C4-2B (cell line): ENCODE data around the gene YJEFN3.

Source experiments
- ZFX ChIP-seq: fragments of 450-650 bp; IDR thresholded peaks from 2 replicates; pipeline ENCODE4 v1.6.1; 2017
- TF ChIP-seq, protein P1 (sequence below): fragments of 450-650 bp; conservative IDR thresholded peaks from 2 replicates; pipeline ENCODE4 v1.5.1; 2017; ENCODE audit warnings: mild to moderate bottlenecking

GRCh38 chr19:19486343-19487076 is 42.2 kb upstream of the YJEFN3 start:
- TF ChIP-seq, protein P1, sequence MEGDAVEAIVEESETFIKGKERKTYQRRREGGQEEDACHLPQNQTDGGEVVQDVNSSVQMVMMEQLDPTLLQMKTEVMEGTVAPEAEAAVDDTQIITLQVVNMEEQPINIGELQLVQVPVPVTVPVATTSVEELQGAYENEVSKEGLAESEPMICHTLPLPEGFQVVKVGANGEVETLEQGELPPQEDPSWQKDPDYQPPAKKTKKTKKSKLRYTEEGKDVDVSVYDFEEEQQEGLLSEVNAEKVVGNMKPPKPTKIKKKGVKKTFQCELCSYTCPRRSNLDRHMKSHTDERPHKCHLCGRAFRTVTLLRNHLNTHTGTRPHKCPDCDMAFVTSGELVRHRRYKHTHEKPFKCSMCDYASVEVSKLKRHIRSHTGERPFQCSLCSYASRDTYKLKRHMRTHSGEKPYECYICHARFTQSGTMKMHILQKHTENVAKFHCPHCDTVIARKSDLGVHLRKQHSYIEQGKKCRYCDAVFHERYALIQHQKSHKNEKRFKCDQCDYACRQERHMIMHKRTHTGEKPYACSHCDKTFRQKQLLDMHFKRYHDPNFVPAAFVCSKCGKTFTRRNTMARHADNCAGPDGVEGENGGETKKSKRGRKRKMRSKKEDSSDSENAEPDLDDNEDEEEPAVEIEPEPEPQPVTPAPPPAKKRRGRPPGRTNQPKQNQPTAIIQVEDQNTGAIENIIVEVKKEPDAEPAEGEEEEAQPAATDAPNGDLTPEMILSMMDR: no peak
- TF ChIP-seq ZFX: no peak
